ENCODE measurements around the gene CRYAA. TPM values are rescaled to one million over a fixed set of nuclear protein-coding genes. Genes with fewer than 3 reads are reported as not detected.

Gene CRYAA
- total RNA-seq, 1 experiment from 2014 or later = not detected

DNA sequence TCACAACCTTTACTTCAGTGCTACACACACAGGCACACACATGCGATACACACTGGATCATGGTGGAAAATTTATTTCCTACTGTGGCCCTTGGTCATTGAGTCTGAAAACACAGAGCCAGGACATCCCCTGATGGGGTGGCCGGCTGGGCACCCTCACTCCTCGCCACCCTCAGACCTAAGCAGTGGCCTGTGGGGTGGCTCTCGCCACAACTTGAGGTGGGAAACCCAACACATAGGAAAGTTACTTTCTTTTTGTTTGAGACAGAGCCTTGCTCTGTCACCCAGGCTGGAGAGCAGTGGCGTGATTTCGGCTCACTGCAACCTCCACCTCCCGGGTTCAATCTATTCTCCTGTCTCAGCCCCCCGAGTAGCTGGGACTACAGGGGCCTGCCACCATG lies 19.4 kb downstream of the CRYAA start:
- Histone ChIP-seq H3K79me1 (ENCODE audit: insufficient read depth, low read depth, low read length, poor library complexity, severe bottlenecking) (no peaks in the 10 kb centered on the region), H3K4me2 (ENCODE audit: insufficient read depth, insufficient read length, low read length) (no peak overlapping the region), H3K4me1 (ENCODE audit: insufficient read depth, low read length) (no peaks in the 10 kb centered on the region), H2AFZ (ENCODE audit: low read length) (no peak overlapping the region), H3K56ac (ENCODE audit: insufficient read length, low read depth, low read length) (no peak overlapping the region), H2BK15ac (ENCODE audit: low read depth, low read length) (no peak overlapping the region), H3K23me2 (ENCODE audit: insufficient read length, low read depth, low read length, poor library complexity, severe bottlenecking) (no peaks in the 10 kb centered on the region), H2BK12ac (ENCODE audit: insufficient read length, low read depth, low read length) (no peak overlapping the region), H3K14ac (ENCODE audit: insufficient read depth, low read length) (no peak overlapping the region), H2BK5ac (ENCODE audit: insufficient read length, low read length) (no peak overlapping the region), H4K5ac (ENCODE audit: insufficient read length, low read depth, low read length) (no peak overlapping the region), H3T11ph (ENCODE audit: low read length) (no peak overlapping the region), H4K8ac (replicated peaks; ENCODE audit: insufficient read length, low read depth, low read length) (no peak overlapping the region), H3K9ac (ENCODE audit: extremely low read depth, insufficient read length, low read length) (no peak overlapping the region), H3K9me3 (ENCODE audit: control insufficient read depth, low read depth, low read length) (no peaks in the 10 kb centered on the region), H3K4ac (ENCODE audit: low read depth, low read length) (no peak overlapping the region), H4K20me1 (ENCODE audit: control insufficient read depth, insufficient read depth, insufficient read length) (no peaks in the 10 kb centered on the region), H3K27ac (ENCODE audit: insufficient read length, low read depth, low read length) (no peak overlapping the region), H2AK5ac (ENCODE audit: insufficient read length, low read length) (no peak overlapping the region), H3K27me3 (ENCODE audit: insufficient read depth, low read length) (no peaks in the 10 kb centered on the region), H3K79me2 (ENCODE audit: insufficient read depth, low read length) (no peaks in the 10 kb centered on the region), H4K91ac (ENCODE audit: insufficient read length, low read depth, low read length) (no peak overlapping the region), H2BK120ac (ENCODE audit: low read depth, low read length, poor library complexity, severe bottlenecking) (no peak overlapping the region), H3K23ac (ENCODE audit: insufficient read length, low read depth, low read length) (no peak overlapping the region), H3K18ac (ENCODE audit: insufficient read length, low read depth, low read length) (no peak overlapping the region), H2BK20ac (ENCODE audit: low read depth, low read length, poor library complexity, severe bottlenecking) (no peak overlapping the region)
- DNase-seq = no peak
- no CpG with 5 or more reads among the region's 8 CpGs for WGBS (ENCODE audit: extremely low coverage, insufficient read length, low lambda C conversion rate)
- no peak overlapping the region for H3K27ac Mint-ChIP-seq
- TF ChIP-seq, protein P1, sequence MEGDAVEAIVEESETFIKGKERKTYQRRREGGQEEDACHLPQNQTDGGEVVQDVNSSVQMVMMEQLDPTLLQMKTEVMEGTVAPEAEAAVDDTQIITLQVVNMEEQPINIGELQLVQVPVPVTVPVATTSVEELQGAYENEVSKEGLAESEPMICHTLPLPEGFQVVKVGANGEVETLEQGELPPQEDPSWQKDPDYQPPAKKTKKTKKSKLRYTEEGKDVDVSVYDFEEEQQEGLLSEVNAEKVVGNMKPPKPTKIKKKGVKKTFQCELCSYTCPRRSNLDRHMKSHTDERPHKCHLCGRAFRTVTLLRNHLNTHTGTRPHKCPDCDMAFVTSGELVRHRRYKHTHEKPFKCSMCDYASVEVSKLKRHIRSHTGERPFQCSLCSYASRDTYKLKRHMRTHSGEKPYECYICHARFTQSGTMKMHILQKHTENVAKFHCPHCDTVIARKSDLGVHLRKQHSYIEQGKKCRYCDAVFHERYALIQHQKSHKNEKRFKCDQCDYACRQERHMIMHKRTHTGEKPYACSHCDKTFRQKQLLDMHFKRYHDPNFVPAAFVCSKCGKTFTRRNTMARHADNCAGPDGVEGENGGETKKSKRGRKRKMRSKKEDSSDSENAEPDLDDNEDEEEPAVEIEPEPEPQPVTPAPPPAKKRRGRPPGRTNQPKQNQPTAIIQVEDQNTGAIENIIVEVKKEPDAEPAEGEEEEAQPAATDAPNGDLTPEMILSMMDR (conservative IDR thresholded peaks at IDR 0.05) = no peak
- H3K27me3 Mint-ChIP-seq (ENCODE audit: low read depth) = peaks cover 10% of the 10 kb centered on the region
- no peak overlapping the region for H3K4me3 Mint-ChIP-seq
- H3K36me3 Mint-ChIP-seq (ENCODE audit: insufficient read depth in 1 of 3, low read depth in 3 of 3) = no peaks in the 10 kb centered on the region; a peak in 2 of 7 replicates
- peaks cover 6 to 7% of the 10 kb centered on the region in 2 experiments; a peak in 3 of 4 replicates for H3K4me1 Mint-ChIP-seq
- peaks cover 0 to 3% of the 10 kb centered on the region in 2 experiments; a peak in 2 of 5 replicates for H3K9me3 Mint-ChIP-seq
